B cell (primary cell): ENCODE results near the gene NOSTRIN. TPM values are rescaled to one million over a fixed set of nuclear protein-coding genes. Genes with fewer than 3 reads are reported as not detected.

Experiments used
- ATAC-seq: fragments of 200-7000 bp; cut with Tn5 transposase; one replicate; pipeline ENCODE4 v1.10.0; 2021; ENCODE audit warnings: low read depth, mild to moderate bottlenecking, moderate number of reproducible peaks, moderate library complexity
- CTCF ChIA-PET: fragments of 350-600 bp; sonication (Branson Sonifier 250); formaldehyde crosslinking; loops from one replicate; lab custom pipeline; 2021; ENCODE audit warnings: antibody characterized with exemption, inconsistent platforms; lab: Charles Lee
- POLR2A ChIA-PET: fragments of 350-600 bp; sonication (Branson Sonifier 250); formaldehyde crosslinking; loops from one replicate; lab custom pipeline; 2021; ENCODE audit warnings: antibody characterized with exemption; lab: Charles Lee
- DNase-seq: peaks from one replicate; pipeline ENCODE4 v3.0.0; 2013
- H2AFZ ChIP-seq: 2 replicates; pipeline ENCODE4 v1.6.1; 2012; ENCODE audit warnings: mild to moderate bottlenecking, low read depth, low read length; ENCODE audit not compliant: insufficient read depth, poor library complexity, severe bottlenecking
- H3K27ac ChIP-seq, 2 donors: 1 replicate in 1 of 2; 2 replicates in 1 of 2; pipeline ENCODE4 v1.5.1; 2012 to 2013; ENCODE audit warnings: low read length in 2 of 2, mild to moderate bottlenecking in 2 of 2, moderate library complexity in 1 of 2
- H3K27me3 ChIP-seq, 4 experiments: fragments of 200-600 bp in 1 of 4; sonication (generic) in 1 of 4; replicated peaks in 1 of 4; 1 replicate in 2 of 4; 2 replicates in 2 of 4; pipeline versions ENCODE4 v1.6.1 to v1.7.0; 2013 to 2016; ENCODE audit warnings: low read length in 3 of 4, mild to moderate bottlenecking in 2 of 4, mixed read lengths in 1 of 4, moderate library complexity in 1 of 4; ENCODE audit not compliant: insufficient read depth in 4 of 4, control insufficient read depth in 3 of 4; ENCODE audit errors: control extremely low read depth in 1 of 4
- H3K36me3 ChIP-seq, 2 experiments: replicated peaks in 1 of 2; 1 replicate in 1 of 2; 2 replicates in 1 of 2; pipeline versions ENCODE4 v1.6.1 to v1.7.1; 2013; ENCODE audit warnings: low read length in 1 of 2; ENCODE audit not compliant: insufficient read depth in 2 of 2, control insufficient read depth in 1 of 2; ENCODE audit errors: control extremely low read depth in 1 of 2, extremely low read depth in 1 of 2
- H3K4me1 ChIP-seq, 2 donors: fragments of 200-600 bp in 1 of 2; sonication (generic) in 1 of 2; 1 replicate in 1 of 2; 2 replicates in 1 of 2; pipeline versions ENCODE4 v1.5.1 to v1.6.1; 2013 to 2017; ENCODE audit warnings: low read length in 2 of 2; ENCODE audit not compliant: control insufficient read depth in 2 of 2, insufficient read depth in 2 of 2
- H3K4me2 ChIP-seq: replicated peaks from 2 replicates; pipeline ENCODE3; 2012; ENCODE audit warnings: mild to moderate bottlenecking, low read depth, low read length; ENCODE audit not compliant: poor library complexity, severe bottlenecking
- H3K4me3 ChIP-seq, 5 experiments: fragments of 200-600 bp in 1 of 5; sonication (generic) in 1 of 5; 1 replicate in 3 of 5; 2 replicates in 2 of 5; pipeline versions ENCODE4 v1.5.1 to v1.7.0; 2011 to 2016; ENCODE audit warnings: low read length in 4 of 5, mild to moderate bottlenecking in 4 of 5, low read depth in 2 of 5, control low read depth in 1 of 5, moderate library complexity in 1 of 5; ENCODE audit not compliant: insufficient read depth in 1 of 5; ENCODE audit errors: control extremely low read depth in 1 of 5, extremely low read depth in 1 of 5
- H3K79me2 ChIP-seq: fragments of 200-600 bp; sonication (generic); one replicate; pipeline ENCODE4 v1.6.0; 2016; ENCODE audit warnings: low read length; ENCODE audit not compliant: control insufficient read depth, insufficient read depth
- H3K9ac ChIP-seq: fragments of 200-600 bp; sonication (generic); 2 replicates; pipeline ENCODE4 v1.6.1; 2017; ENCODE audit warnings: mild to moderate bottlenecking, low read length, moderate library complexity
- H3K9me3 ChIP-seq, 3 donors: one replicate each; pipeline versions ENCODE4 v1.6.1 to v1.7.1; 2013; ENCODE audit warnings: low read length in 2 of 3; ENCODE audit not compliant: control insufficient read depth in 2 of 3, insufficient read depth in 1 of 3; ENCODE audit errors: control extremely low read depth in 1 of 3
- H4K20me1 ChIP-seq: 2 replicates; pipeline ENCODE4 v1.6.0; 2012; ENCODE audit warnings: mild to moderate bottlenecking, low read length; ENCODE audit not compliant: insufficient read depth, control insufficient read depth, poor library complexity, severe bottlenecking
- H3K27ac Mint-ChIP-seq: one replicate; pipeline ENCODE4 v1.8.0; 2021; ENCODE audit warnings: mixed read lengths
- H3K27me3 Mint-ChIP-seq: one replicate; pipeline ENCODE4 v1.8.0; 2021; ENCODE audit warnings: mixed read lengths
- H3K4me1 Mint-ChIP-seq: one replicate; pipeline ENCODE4 v1.8.0; 2021; ENCODE audit warnings: mixed read lengths
- H3K4me3 Mint-ChIP-seq: one replicate; pipeline ENCODE4 v1.8.0; 2021; ENCODE audit warnings: mixed read lengths
- H3K9me3 Mint-ChIP-seq: one replicate; pipeline ENCODE4 v1.8.0; 2022; ENCODE audit warnings: mixed read lengths; ENCODE audit not compliant: insufficient read depth
- EZH2 ChIP-seq: IDR thresholded peaks from 2 replicates; pipeline ENCODE4 v1.6.1; 2012; ENCODE audit warnings: borderline replicate concordance, low read depth, mild to moderate bottlenecking, moderate library complexity, low read length; ENCODE audit not compliant: insufficient read depth, poor library complexity, severe bottlenecking
- WGBS: methylation state at CpG from one replicate; pipeline ENCODE4 v1.1.5; 2013; ENCODE audit warnings: missing lambda C conversion rate; ENCODE audit not compliant: insufficient coverage; 5-methylcytosine and 5-hydroxymethylcytosine counted together
- intact Hi-C: fragments of 100-400 bp; cut with micrococcal nuclease; formaldehyde crosslinking; loops from one replicate; pipeline ENCODE4 v1.10.0; 2022
- polyA plus RNA-seq: library from polyadenylated mRNA; depleted of rRNA; stranded (reverse); fragments of >200 nt; gene quantifications from 2 replicates; pipeline ENCODE4 v1.2.3, GENCODE V29; 2012
- total RNA-seq, 2 donors: library from RNA; stranded (reverse); fragments of 120-200 nt in 1 of 2; gene quantifications; 1 replicate in 1 of 2; 2 replicates in 1 of 2; pipeline versions ENCODE4 v1.2.3 to v1.2.4, GENCODE V29; 2013 to 2022
- TF ChIP-seq, protein P1 (sequence below): fragments of 200-600 bp; IDR thresholded peaks from one replicate; pipeline ENCODE4 v1.8.0; 2022; ENCODE audit warnings: antibody characterized with exemption, mild to moderate bottlenecking

Gene NOSTRIN
- total and polyA plus RNA-seq, 2 donors (not counting 1 experiment from before 2014, with no cell fraction given): not detected

DNA sequence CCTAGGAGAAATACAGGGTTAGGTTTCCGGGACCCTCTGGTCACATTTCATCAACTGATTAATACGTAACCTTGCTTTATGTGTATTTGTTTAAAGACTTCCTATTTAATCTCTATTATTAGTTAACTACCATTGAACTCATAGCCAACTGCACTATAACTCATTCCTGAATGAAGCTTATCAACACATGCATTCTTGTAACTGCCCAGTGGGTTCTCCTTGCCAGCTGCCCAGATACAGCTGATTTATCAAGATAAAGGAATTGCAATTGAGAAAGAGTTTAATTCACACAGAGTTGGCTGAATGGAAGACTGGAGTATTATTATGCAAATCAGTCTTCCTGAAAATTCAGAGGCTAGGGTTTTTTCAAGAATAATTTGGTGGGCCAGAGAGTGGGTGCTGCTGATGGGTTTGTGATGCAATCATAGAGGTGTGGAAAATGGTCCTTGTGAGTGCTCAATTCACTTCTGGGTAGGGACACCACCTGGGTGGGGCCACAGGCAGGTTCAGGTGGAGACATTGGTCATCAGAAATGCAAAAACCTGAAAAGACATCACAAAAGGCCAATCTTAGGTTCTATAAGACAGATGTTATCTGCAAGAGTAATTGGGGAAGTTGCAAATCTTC is 21.1 kb upstream of the NOSTRIN start:
- no peak overlapping the region for H3K4me2 ChIP-seq
- TF ChIP-seq EZH2: no peak
- TF ChIP-seq, protein P1, sequence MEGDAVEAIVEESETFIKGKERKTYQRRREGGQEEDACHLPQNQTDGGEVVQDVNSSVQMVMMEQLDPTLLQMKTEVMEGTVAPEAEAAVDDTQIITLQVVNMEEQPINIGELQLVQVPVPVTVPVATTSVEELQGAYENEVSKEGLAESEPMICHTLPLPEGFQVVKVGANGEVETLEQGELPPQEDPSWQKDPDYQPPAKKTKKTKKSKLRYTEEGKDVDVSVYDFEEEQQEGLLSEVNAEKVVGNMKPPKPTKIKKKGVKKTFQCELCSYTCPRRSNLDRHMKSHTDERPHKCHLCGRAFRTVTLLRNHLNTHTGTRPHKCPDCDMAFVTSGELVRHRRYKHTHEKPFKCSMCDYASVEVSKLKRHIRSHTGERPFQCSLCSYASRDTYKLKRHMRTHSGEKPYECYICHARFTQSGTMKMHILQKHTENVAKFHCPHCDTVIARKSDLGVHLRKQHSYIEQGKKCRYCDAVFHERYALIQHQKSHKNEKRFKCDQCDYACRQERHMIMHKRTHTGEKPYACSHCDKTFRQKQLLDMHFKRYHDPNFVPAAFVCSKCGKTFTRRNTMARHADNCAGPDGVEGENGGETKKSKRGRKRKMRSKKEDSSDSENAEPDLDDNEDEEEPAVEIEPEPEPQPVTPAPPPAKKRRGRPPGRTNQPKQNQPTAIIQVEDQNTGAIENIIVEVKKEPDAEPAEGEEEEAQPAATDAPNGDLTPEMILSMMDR: no peak
- no peak overlapping the region for H3K9ac ChIP-seq
- H3K27me3 ChIP-seq: peaks cover 0 to under 1% (median 0%) of the 10 kb centered on the region in 4 experiments
- no peak overlapping the region for H3K4me3 ChIP-seq
- intact Hi-C loops: no loop called here
- H2AFZ ChIP-seq: no peak overlapping the region
- Mint-ChIP-seq H3K4me1 (no peaks in the 10 kb centered on the region), H3K27me3 (no peaks in the 10 kb centered on the region), H3K27ac (no peak overlapping the region), H3K4me3 (no peak overlapping the region), H3K9me3 (no peaks in the 10 kb centered on the region)
- no peaks in the 10 kb centered on the region for H4K20me1 ChIP-seq
- H3K4me1 ChIP-seq: no peaks in the 10 kb centered on the region
- DNase-seq: no peak
- no peak overlapping the region for H3K27ac ChIP-seq
- H3K79me2 ChIP-seq: no peaks in the 10 kb centered on the region
- POLR2A ChIA-PET: no interaction called here
- H3K36me3 ChIP-seq: no peaks in the 10 kb centered on the region
- WGBS: no CpG with 5 or more reads among the region's 2 CpGs
- no peak for ATAC-seq
- CTCF ChIA-PET: interaction anchor here (1.0 kb wide), 1 partner anchor 435 kb away, joined by 3 read pairs; no protein-coding TSS in a partner anchor
- H3K9me3 ChIP-seq: no peaks in the 10 kb centered on the region

DNA sequence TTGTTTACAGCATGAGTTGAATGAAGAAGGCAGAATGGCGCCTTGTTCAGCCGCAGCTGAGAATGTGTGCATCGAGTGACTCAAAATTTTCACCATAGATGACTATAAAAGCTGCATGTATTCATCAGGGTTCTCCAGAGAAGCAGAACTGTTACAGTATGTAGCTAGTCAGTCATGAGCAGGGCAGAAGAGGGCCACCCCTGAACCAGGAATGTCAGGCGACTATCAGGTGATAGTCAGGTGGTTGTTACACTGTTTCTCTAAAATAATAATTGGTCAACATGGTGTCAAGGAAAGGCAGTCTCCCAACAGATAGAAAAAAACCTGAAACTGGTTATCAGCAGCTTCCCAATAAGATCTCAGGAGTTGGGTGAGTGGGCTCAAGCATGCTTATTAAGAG is 20.2 kb upstream of the NOSTRIN start:
- Histone ChIP-seq H3K4me1 (no peaks in the 10 kb centered on the region), H3K4me2 (no peak overlapping the region), H4K20me1 (no peaks in the 10 kb centered on the region), H3K9me3 (no peaks in the 10 kb centered on the region), H3K36me3 (no peaks in the 10 kb centered on the region), H3K9ac (no peak overlapping the region), H2AFZ (no peak overlapping the region), H3K27me3 (peaks cover 0 to 2% (median 0%) of the 10 kb centered on the region in 4 experiments), H3K4me3 (no peak overlapping the region), H3K79me2 (no peaks in the 10 kb centered on the region), H3K27ac (no peak overlapping the region)
- TF ChIP-seq, protein P1: no peak
- TF ChIP-seq EZH2: no peak
- Mint-ChIP-seq H3K4me1 (no peaks in the 10 kb centered on the region), H3K27ac (no peak overlapping the region), H3K4me3 (no peak overlapping the region), H3K9me3 (no peaks in the 10 kb centered on the region), H3K27me3 (no peaks in the 10 kb centered on the region)
- ChIA-PET POLR2A (no interaction called here), CTCF (interaction anchor here (1.0 kb wide), 1 partner anchor 436 kb away, joined by 3 read pairs; no protein-coding TSS in a partner anchor)
- intact Hi-C loops: no loop called here
- ATAC-seq (no peak), DNase-seq (no peak)
- 100% methylated on average over 3 of the region's 4 CpGs for WGBS
